Esophagus (tissue), 2 donors: Measurements from ENCODE around the gene HTR3E. TPM values are rescaled to one million over a fixed set of nuclear protein-coding genes. Genes with fewer than 3 reads are reported as not detected.
"Not testable (repeated sequence)": the region's sequence is repeated elsewhere in the genome, so short reads cannot be mapped to it uniquely, and the experiment has no call there.

ENCODE experiments used
- H3K27ac ChIP-seq, 2 donors: one replicate each; pipeline ENCODE4 v1.5.1; 2013; ENCODE audit warnings: low read depth in 2 of 2, mild to moderate bottlenecking in 2 of 2, inconsistent platforms in 1 of 2, low read length in 1 of 2, moderate library complexity in 1 of 2
- H3K27me3 ChIP-seq, 2 donors: one replicate each; pipeline ENCODE4 v1.6.1; 2013; ENCODE audit warnings: low read length in 2 of 2, control low read depth in 1 of 2, mild to moderate bottlenecking in 1 of 2; ENCODE audit not compliant: insufficient read depth in 2 of 2, control insufficient read depth in 1 of 2
- H3K36me3 ChIP-seq, 2 donors: one replicate each; pipeline ENCODE4 v1.6.1; 2013; ENCODE audit warnings: low read length in 1 of 2; ENCODE audit not compliant: control insufficient read depth in 2 of 2, insufficient read depth in 2 of 2
- H3K4me1 ChIP-seq, 2 donors: one replicate each; pipeline ENCODE4 v1.6.1; 2013; ENCODE audit warnings: low read length in 1 of 2; ENCODE audit not compliant: control insufficient read depth in 2 of 2, insufficient read depth in 2 of 2
- H3K4me3 ChIP-seq, 2 donors: one replicate each; pipeline ENCODE4 v1.5.1; 2013; ENCODE audit warnings: low read length in 2 of 2, mild to moderate bottlenecking in 2 of 2, low read depth in 1 of 2, moderate library complexity in 1 of 2
- H3K9me3 ChIP-seq, 2 donors: one replicate each; pipeline ENCODE4 v1.6.1; 2013; ENCODE audit warnings: mild to moderate bottlenecking in 2 of 2, low read depth in 1 of 2, low read length in 1 of 2, moderate library complexity in 1 of 2; ENCODE audit not compliant: control insufficient read depth in 2 of 2, insufficient read depth in 1 of 2
- WGBS, 2 donors: extraction: QIAGEN DNeasy Blood & Tissue Kit; methylation state at CpG; one replicate each; pipeline ENCODE4 v1.1.7; 2013; 5-methylcytosine and 5-hydroxymethylcytosine counted together
- polyA plus RNA-seq, 2 donors: library from polyadenylated mRNA; stranded (reverse); fragments of 200-250 nt; gene quantifications; one replicate each; pipeline ENCODE4 v1.2.3, GENCODE V29; 2013
- donor health status: healthy with polysubstance abuse.
- donor health status: Bipolar disorder and iron deficiency.

HTR3E gene
- polyA plus RNA-seq, 2 donors: not detected

- H3K4me3 ChIP-seq: no peak overlapping the region
- no peaks in the 10 kb centered on the region for H3K4me1 ChIP-seq
- WGBS, 2 donors: 90 to 94% methylated on average over 6 of the region's 6 CpGs
- H3K36me3 ChIP-seq: peaks cover 0 to 11% of the 10 kb centered on the region in 2 donors
- no peak overlapping the region for H3K27ac ChIP-seq
- H3K27me3 ChIP-seq: no peaks in the 10 kb centered on the region
- no peaks in the 10 kb centered on the region for H3K9me3 ChIP-seq
Observed at GRCh38 chr3:184149123-184149522, 52.3 kb downstream of the HTR3E start.

GRCh38 chr3:184149770-184150169, 52.9 kb downstream of the HTR3E start:
- H3K36me3 ChIP-seq, H3K4me3 ChIP-seq, H3K27ac ChIP-seq, H3K9me3 ChIP-seq, H3K4me1 ChIP-seq, H3K27me3 ChIP-seq: not testable (repeated sequence)
- WGBS, 2 donors: 75 to 76% methylated on average over 6 of the region's 6 CpGs

- 0 to 1% methylated on average over 51 to 84 of the region's 84 CpGs for WGBS, 2 donors
- Histone ChIP-seq H3K36me3 (no peaks in the 10 kb centered on the region), H3K4me1 (peaks cover 3 to 8% of the 10 kb centered on the region in 2 donors), H3K4me3 (peak within 1 kb of the TSS; percentile 81 to 91), H3K27me3 (no peaks in the 10 kb centered on the region), H3K27ac (peak within 1 kb of the TSS; percentile 93 to 97), H3K9me3 (no peaks in the 10 kb centered on the region)
Observed at GRCh38 chr3:184154885-184155643, 58.2 kb downstream of the HTR3E start, which contains the start of gene DVL3. TSS of gene DVL3 (plus strand) at chr3:184155377. CDS start at chr3:184155636, 259 bp downstream.

- Histone ChIP-seq H3K27ac (peak overlapping the region; percentile 93 to 97), H3K9me3 (no peaks in the 10 kb centered on the region), H3K27me3 (no peaks in the 10 kb centered on the region), H3K4me1 (peaks cover 9% of the 10 kb centered on the region in 2 donors), H3K36me3 (no peaks in the 10 kb centered on the region), H3K4me3 (peak overlapping the region; percentile 81 to 91)
- 0 to 1% methylated on average over 47 of the region's 47 CpGs for WGBS, 2 donors
Observed at GRCh38 chr3:184155644-184156521, 59.0 kb downstream of the HTR3E start.

GRCh38 chr3:184156522-184156955, 59.7 kb downstream of the HTR3E start:
- no peaks in the 10 kb centered on the region for H3K9me3 ChIP-seq
- H3K4me3 ChIP-seq: peak overlapping the region; percentile 81 to 91
- H3K27me3 ChIP-seq: no peaks in the 10 kb centered on the region
- peaks cover 9% of the 10 kb centered on the region in 2 donors for H3K4me1 ChIP-seq
- H3K36me3 ChIP-seq: no peaks in the 10 kb centered on the region
- H3K27ac ChIP-seq: peak overlapping the region; percentile 93 to 97
- WGBS, 2 donors: 2 to 3% methylated on average over 6 of the region's 6 CpGs

Other genes with a start within 250 kb of the HTR3E start
- gene PARL, start 212.2 kb upstream of the HTR3E start, polyA plus RNA-seq: 10 to 100 TPM; 45.8 to 59.6 TPM
- gene ABCC5, start 79.2 kb upstream of the HTR3E start, polyA plus RNA-seq: 10 to 100 TPM; 19.2 to 56.0 TPM
- not detected for gene HTR3D, start 65.3 kb upstream of the HTR3E start, polyA plus RNA-seq
- gene HTR3C, start 44.0 kb upstream of the HTR3E start, polyA plus RNA-seq: not detected
- 10 to 100 TPM; 31.0 to 37.7 TPM for gene EIF2B5, start 38.3 kb downstream of the HTR3E start, polyA plus RNA-seq
- 10 to 100 TPM; 27.2 to 31.6 TPM for gene DVL3, start 58.3 kb downstream of the HTR3E start, polyA plus RNA-seq
- gene AP2M1, start 77.8 kb downstream of the HTR3E start, polyA plus RNA-seq: 100 to 1,000 TPM in 1 of 2 donors, 10 to 100 TPM in 1; 94.2 to 210 TPM
- gene ABCF3, start 89.1 kb downstream of the HTR3E start, polyA plus RNA-seq: 10 to 100 TPM; 42.3 to 42.4 TPM
- under 1 TPM; 0.02 to 0.04 TPM for gene VWA5B2, start 132.5 kb downstream of the HTR3E start, polyA plus RNA-seq
- 10 to 100 TPM; 16.4 to 31.0 TPM for gene ALG3, start 151.9 kb downstream of the HTR3E start, polyA plus RNA-seq
- gene EEF1AKMT4, start 152.6 kb downstream of the HTR3E start, polyA plus RNA-seq: 1 to 10 TPM; 3.5 to 8.6 TPM
- under 1 TPM; 0.06 to 0.12 TPM for gene CAMK2N2, start 164.5 kb downstream of the HTR3E start, polyA plus RNA-seq
- gene ECE2, start 179.0 kb downstream of the HTR3E start, polyA plus RNA-seq: not detected
- gene PSMD2, start 202.2 kb downstream of the HTR3E start, polyA plus RNA-seq: 100 to 1,000 TPM in 1 of 2 donors, 10 to 100 TPM in 1; 50.1 to 156 TPM
- 100 to 1,000 TPM; 222 to 257 TPM for gene EIF4G1, start 217.5 kb downstream of the HTR3E start, polyA plus RNA-seq
- gene FAM131A, start 240.5 kb downstream of the HTR3E start, polyA plus RNA-seq: 1 to 10 TPM; 7.7 to 9.5 TPM